A673 (cell line): ENCODE measurements around the gene SLC38A9. TPM values are rescaled to one million over a fixed set of nuclear protein-coding genes. Genes with fewer than 3 reads are reported as not detected.

Experiments used
- BruUV-seq: library from RNA; stranded (reverse); fragments of 400-500 nt; replicated peaks from 2 replicates; lab custom pipeline; 2021; lab: Mats Ljungman, UMichigan
- CTCF ChIA-PET: fragments of 300-600 bp; sonication (Branson Sonifier 250); formaldehyde crosslinking; loops from one replicate; lab custom pipeline; 2022; ENCODE audit warnings: antibody characterized with exemption; lab: Charles Lee
- POLR2A ChIA-PET: fragments of 300-600 bp; sonication (Branson Sonifier 250); formaldehyde crosslinking; loops from one replicate; lab custom pipeline; 2022; ENCODE audit warnings: antibody characterized with exemption; ENCODE audit not compliant: low non-redundant PET; lab: Charles Lee
- DNase-seq: peaks from one replicate; pipeline ENCODE4 v3.0.0-alpha.2; 2015; ENCODE audit warnings: low spot score
- H3K27ac ChIP-seq: fragments of 200-600 bp; sonication (generic); 2 replicates; pipeline ENCODE4 v1.5.1; 2016; ENCODE audit warnings: mixed run types, low read depth, mild to moderate bottlenecking, mixed read lengths, antibody characterized with exemption, low read length; ENCODE audit not compliant: poor library complexity, severe bottlenecking
- H3K27me3 ChIP-seq: fragments of 200-600 bp; sonication (generic); replicated peaks from 2 replicates; pipeline ENCODE4 v1.6.1; 2017; ENCODE audit warnings: mixed run types, low read depth, mild to moderate bottlenecking, mixed read lengths, antibody characterized with exemption, low read length; ENCODE audit not compliant: insufficient read depth, poor library complexity
- H3K36me3 ChIP-seq: fragments of 200-600 bp; sonication (generic); 2 replicates; pipeline ENCODE4 v1.6.1; 2016; ENCODE audit warnings: mixed run types, mild to moderate bottlenecking, mixed read lengths, antibody characterized with exemption, low read length; ENCODE audit not compliant: insufficient read depth, poor library complexity, severe bottlenecking
- H3K4me1 ChIP-seq: fragments of 200-600 bp; sonication (generic); 2 replicates; pipeline ENCODE4 v1.6.1; 2017; ENCODE audit warnings: mixed run types, mild to moderate bottlenecking, mixed read lengths, antibody characterized with exemption, low read length; ENCODE audit not compliant: insufficient read depth, poor library complexity, severe bottlenecking
- H3K4me3 ChIP-seq: fragments of 200-600 bp; sonication (generic); 2 replicates; pipeline ENCODE4 v1.5.1; 2016; ENCODE audit warnings: low read depth, mixed run types, mild to moderate bottlenecking, mixed read lengths, low read length; ENCODE audit not compliant: poor library complexity, severe bottlenecking
- H3K9me3 ChIP-seq: fragments of 200-600 bp; sonication (generic); 2 replicates; pipeline ENCODE4 v1.6.1; 2016; ENCODE audit warnings: mixed run types, low read depth, mild to moderate bottlenecking, mixed read lengths, antibody characterized with exemption, low read length; ENCODE audit not compliant: poor library complexity, severe bottlenecking
- EZH2 ChIP-seq: fragments of 200-600 bp; sonication (generic); IDR thresholded peaks from 2 replicates; pipeline ENCODE4 v1.6.1; 2017; ENCODE audit warnings: borderline replicate concordance, low read depth, mild to moderate bottlenecking, mixed read lengths, antibody characterized with exemption, low read length; ENCODE audit not compliant: poor library complexity, severe bottlenecking
- intact Hi-C: fragments of 100-400 bp; cut with micrococcal nuclease; formaldehyde crosslinking; loops from one replicate; pipeline ENCODE4 v1.10.0; 2022; ENCODE audit not compliant: unreplicated experiment
- total RNA-seq: library from RNA; stranded (reverse); gene quantifications from 2 replicates; pipeline ENCODE4 v1.2.3, GENCODE V29; 2021
- TF ChIP-seq, protein P1 (sequence below): fragments of 300-800, 200-600 bp; sonication (generic); conservative IDR thresholded peaks from 2 replicates; pipeline ENCODE4 v1.5.1; 2017; ENCODE audit warnings: low read depth, mild to moderate bottlenecking, antibody characterized with exemption, low read length, moderate library complexity, mixed read lengths

SLC38A9 gene
- total RNA-seq, 1 experiment from 2014 or later: 22.1 TPM

DNA sequence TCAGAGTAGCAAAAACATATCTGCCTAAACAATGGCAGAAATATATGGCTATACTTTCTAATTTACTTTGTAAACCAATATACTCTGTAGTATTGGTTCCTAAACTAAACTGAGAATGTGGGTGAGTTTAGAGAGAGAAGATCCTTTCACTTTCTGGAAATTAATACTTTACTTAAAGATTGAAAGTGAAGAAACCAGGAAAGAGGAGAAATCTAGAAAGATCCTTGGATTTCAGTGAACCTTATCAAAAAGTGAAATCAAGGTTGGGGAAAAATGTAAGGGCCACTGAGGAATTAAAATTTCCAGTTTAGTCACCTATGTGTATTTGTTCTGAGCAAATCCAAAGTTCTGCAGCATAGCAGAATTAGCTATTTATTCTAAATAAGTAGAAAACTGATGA, 5.9 kb downstream of the SLC38A9 start:
- no peak overlapping the region for H3K27ac ChIP-seq
- intact Hi-C loops: no loop called here
- no peaks in the 10 kb centered on the region for H3K9me3 ChIP-seq
- no peak for DNase-seq
- TF ChIP-seq EZH2: no peak
- TF ChIP-seq, protein P1, sequence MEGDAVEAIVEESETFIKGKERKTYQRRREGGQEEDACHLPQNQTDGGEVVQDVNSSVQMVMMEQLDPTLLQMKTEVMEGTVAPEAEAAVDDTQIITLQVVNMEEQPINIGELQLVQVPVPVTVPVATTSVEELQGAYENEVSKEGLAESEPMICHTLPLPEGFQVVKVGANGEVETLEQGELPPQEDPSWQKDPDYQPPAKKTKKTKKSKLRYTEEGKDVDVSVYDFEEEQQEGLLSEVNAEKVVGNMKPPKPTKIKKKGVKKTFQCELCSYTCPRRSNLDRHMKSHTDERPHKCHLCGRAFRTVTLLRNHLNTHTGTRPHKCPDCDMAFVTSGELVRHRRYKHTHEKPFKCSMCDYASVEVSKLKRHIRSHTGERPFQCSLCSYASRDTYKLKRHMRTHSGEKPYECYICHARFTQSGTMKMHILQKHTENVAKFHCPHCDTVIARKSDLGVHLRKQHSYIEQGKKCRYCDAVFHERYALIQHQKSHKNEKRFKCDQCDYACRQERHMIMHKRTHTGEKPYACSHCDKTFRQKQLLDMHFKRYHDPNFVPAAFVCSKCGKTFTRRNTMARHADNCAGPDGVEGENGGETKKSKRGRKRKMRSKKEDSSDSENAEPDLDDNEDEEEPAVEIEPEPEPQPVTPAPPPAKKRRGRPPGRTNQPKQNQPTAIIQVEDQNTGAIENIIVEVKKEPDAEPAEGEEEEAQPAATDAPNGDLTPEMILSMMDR: no peak
- BruUV-seq: no TSS peak
- no peak overlapping the region for H3K4me3 ChIP-seq
- CTCF ChIA-PET: no interaction called here
- no peaks in the 10 kb centered on the region for H3K4me1 ChIP-seq
- no peaks in the 10 kb centered on the region for H3K36me3 ChIP-seq
- POLR2A ChIA-PET: no interaction called here
- H3K27me3 ChIP-seq: no peaks in the 10 kb centered on the region

DNA sequence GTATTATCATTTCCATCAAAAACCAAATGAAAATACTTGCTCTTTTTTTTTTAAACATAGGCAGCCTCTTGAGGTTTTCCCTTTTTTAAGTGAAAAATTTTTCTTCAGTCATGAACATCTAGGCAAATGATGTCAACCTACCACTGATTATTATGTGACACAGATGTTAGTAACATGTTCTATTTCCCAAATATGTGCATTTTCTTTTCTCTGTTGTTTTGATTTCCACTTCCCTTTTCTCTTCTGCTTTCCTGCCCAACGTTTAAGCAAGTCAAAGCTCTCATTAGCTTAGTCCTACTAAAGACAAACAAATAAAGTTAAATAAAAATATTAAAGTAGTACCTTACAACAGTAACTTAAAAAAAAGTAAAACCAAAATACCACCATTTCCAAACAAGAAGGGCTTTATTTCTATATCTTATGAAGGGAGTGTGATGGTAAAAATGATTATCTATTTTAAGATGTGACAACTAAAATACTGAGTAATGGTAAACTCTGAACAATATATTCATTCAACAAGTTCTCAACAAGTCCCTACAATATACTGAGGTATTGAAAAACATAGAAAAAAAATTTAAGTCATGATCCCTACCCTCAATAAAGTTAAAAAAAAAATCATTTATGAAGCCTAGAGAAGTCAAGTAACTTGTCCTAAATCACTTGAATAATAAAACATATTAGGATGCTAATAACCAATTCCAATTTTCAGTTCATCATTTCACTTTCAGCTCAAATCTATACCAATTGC, 9.4 kb downstream of the SLC38A9 start:
- no peak overlapping the region for H3K4me3 ChIP-seq
- H3K27ac ChIP-seq: no peak overlapping the region
- CTCF ChIA-PET: no interaction called here
- H3K9me3 ChIP-seq: no peaks in the 10 kb centered on the region
- H3K4me1 ChIP-seq: no peaks in the 10 kb centered on the region
- intact Hi-C loops: no loop called here
- H3K36me3 ChIP-seq: no peaks in the 10 kb centered on the region
- no TSS peak for BruUV-seq
- POLR2A ChIA-PET: no interaction called here
- no peak for DNase-seq
- no peaks in the 10 kb centered on the region for H3K27me3 ChIP-seq
- TF ChIP-seq, protein P1: no peak
- TF ChIP-seq EZH2: no peak

DNA sequence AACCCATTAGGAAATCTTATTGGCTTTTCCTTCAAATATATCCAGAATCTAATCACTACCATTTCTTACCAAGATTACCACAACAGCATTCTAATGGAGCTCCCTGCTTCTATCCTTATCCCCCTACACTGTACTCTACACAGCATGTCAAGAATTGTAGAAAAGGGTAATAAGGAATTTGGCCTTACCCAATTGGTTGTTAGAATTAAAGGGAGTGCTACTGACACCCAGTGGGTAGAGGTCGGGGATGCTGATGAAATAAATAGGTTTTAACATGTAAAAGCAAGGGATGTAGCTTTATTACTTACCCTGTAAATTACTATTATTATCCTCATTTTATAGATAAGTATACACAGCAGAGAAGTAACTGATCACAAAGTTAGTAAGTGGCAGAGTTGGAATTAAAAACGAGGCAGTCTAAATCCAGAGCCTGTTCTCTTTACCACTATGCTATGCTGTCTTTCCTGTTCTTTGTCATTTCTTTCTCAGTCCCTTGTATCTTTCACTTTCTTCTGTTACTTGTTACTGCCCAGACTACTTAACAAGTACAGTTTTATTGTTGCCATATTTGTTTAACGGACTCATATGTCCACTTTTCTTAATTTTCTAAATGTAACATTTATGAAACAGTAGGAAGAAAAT, 10.5 kb downstream of the SLC38A9 start:
- Histone ChIP-seq H3K27me3 (no peaks in the 10 kb centered on the region), H3K36me3 (no peaks in the 10 kb centered on the region), H3K9me3 (no peaks in the 10 kb centered on the region), H3K4me1 (no peaks in the 10 kb centered on the region), H3K4me3 (no peak overlapping the region), H3K27ac (no peak overlapping the region)
- DNase-seq: no peak
- BruUV-seq: no TSS peak
- no peak for TF ChIP-seq EZH2
- TF ChIP-seq, protein P1: no peak
- CTCF ChIA-PET: no interaction called here
- intact Hi-C loops: no loop called here
- POLR2A ChIA-PET: no interaction called here
